Spleen (tissue), 7 donors: ENCODE data around the gene PUS1.

Experiments used
- CTCF ChIP-seq, 11 experiments: fragments of 200-600 bp in 7 of 11; fragments of 450-650 bp in 4 of 11; sonication (generic) in 4 of 11; IDR thresholded peaks in 8 of 11; conservative IDR thresholded peaks in 3 of 11; 1 replicate in 7 of 11; 2 replicates in 4 of 11; pipeline versions ENCODE4 v1.4.0 to v1.8.0; 2016 to 2021; ENCODE audit warnings: antibody characterized with exemption in 11 of 11, inconsistent platforms in 4 of 11, mild to moderate bottlenecking in 1 of 11
- POLR2A ChIP-seq, 3 donors: fragments of 450-650 bp; IDR thresholded peaks; one replicate each; pipeline ENCODE4 v1.5.1; 2017; ENCODE audit warnings: antibody characterized with exemption in 3 of 3, mild to moderate bottlenecking in 1 of 3
- donor health status: DM: no; HTN: no; CAD: no; lungs with moderate emphysema.
- donor health status: DM: no; HTN: no; CAD: no.
- donor health status: DM: no; HTN: no; CAD: no.

DNA sequence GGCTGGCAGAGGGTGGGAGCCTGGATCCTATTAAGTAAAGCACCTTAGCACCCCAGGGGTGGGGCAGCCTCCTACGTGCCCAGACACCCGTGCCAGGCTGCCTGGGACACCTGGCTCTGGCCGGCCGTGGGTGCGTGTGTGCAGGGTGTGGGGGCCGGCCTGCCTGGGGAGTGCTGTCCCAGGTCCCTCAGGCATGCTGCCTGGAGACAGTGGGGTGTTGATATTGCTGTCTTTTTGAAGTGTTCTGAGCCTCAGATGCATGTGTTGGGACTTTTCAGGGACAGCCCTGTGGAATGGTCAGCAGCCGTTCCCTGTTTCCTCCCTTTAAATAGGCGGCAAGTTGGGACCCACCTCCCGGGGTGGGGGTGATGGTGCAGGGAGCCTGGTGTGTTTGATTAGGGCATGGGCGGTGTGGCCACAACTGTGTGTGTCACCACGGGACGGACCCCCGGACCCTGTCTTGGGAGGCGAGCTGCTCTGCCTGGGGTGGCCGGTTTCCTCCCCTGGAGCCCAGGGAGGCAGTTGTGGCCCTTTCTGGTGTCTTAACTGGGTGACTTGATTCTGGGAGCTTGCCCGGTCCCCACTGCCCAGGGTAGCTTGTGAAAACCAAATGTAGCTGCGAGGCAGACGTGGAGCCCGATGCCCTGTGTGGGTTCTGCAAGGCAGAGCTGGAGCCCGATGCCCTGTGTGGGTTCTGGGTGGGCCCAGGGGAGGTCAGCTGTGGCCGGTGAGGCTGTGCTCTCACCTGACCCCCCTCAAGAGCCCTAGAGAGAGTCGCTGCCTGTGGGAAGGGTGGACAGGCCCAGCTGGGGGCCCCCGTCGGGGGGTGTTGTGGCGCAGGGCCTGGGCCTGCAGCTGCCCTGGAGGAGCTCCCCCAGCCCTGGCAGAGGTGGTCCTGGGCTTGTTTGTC lies 26.5 kb upstream of the PUS1 start:
- TF ChIP-seq CTCF (IDR thresholded peaks at IDR 0.05 in 8 of 11, conservative IDR thresholded peaks at IDR 0.05 in 3 of 11) (no peak), POLR2A (IDR thresholded peaks at IDR 0.05) (no peak)
